Stimulated activated CD8-positive, alpha-beta memory T cell treated with anti-CD3 and anti-CD28 coated beads, Interleukin-12 subunit alpha, Interleukin-12 subunit beta, amount 100 ng/mL, for 4 hours (primary cell): ENCODE data around the gene IL16.
"Not testable (repeated sequence)": the region's sequence is repeated elsewhere in the genome, so short reads cannot be mapped to it uniquely, and the experiment has no call there.

ENCODE experiments used
- DNase-seq: peaks from one replicate; pipeline ENCODE4 v3.0.0-alpha.2; 2020; ENCODE audit warnings: low read depth

IL16 gene

GRCh38 chr15:81338170-81339007 is 141.7 kb downstream of the IL16 start:
- DNase-seq = no peak

GRCh38 chr15:81339321-81339720 is 142.6 kb downstream of the IL16 start:
- DNase-seq = no peak

- no peak for DNase-seq
Measured at GRCh38 chr15:81339851-81340250, 143.2 kb downstream of the IL16 start.

- no peak for DNase-seq
Measured at GRCh38 chr15:81341351-81341750, 144.7 kb downstream of the IL16 start.

GRCh38 chr15:81343371-81343770 is 146.7 kb downstream of the IL16 start:
- no peak for DNase-seq

- no peak for DNase-seq
Measured at GRCh38 chr15:81346611-81347010, 149.9 kb downstream of the IL16 start.

- DNase-seq = no peak
Measured at GRCh38 chr15:81347910-81348309, 151.2 kb downstream of the IL16 start.

GRCh38 chr15:81348691-81349090 is 152.0 kb downstream of the IL16 start:
- not testable (repeated sequence) for DNase-seq

GRCh38 chr15:81349271-81349670 is 152.6 kb downstream of the IL16 start:
- no peak for DNase-seq

- DNase-seq = no peak
Measured at GRCh38 chr15:81351651-81352050, 155.0 kb downstream of the IL16 start.

- DNase-seq = no peak
Measured at GRCh38 chr15:81356252-81356651, 159.6 kb downstream of the IL16 start.

- DNase-seq = no peak
Measured at GRCh38 chr15:81357180-81357686, 160.6 kb downstream of the IL16 start.

- DNase-seq = no peak
Measured at GRCh38 chr15:81358248-81358647, 161.6 kb downstream of the IL16 start.

GRCh38 chr15:81360491-81360890 is 163.8 kb downstream of the IL16 start:
- DNase-seq = no peak

GRCh38 chr15:81361891-81362290 is 165.2 kb downstream of the IL16 start:
- DNase-seq = no peak

- DNase-seq = no peak
Measured at GRCh38 chr15:81362790-81363189, 166.1 kb downstream of the IL16 start.

GRCh38 chr15:81363276-81363675 is 166.6 kb downstream of the IL16 start:
- no peak for DNase-seq
